Ovary (tissue), 9 donors: ENCODE results near the gene BIRC6. TPM values are rescaled to one million over a fixed set of nuclear protein-coding genes. Genes with fewer than 3 reads are reported as not detected.

ENCODE experiments used
- DNase-seq, 5 donors: peaks; one replicate each; pipeline ENCODE4 v3.0.0-alpha.2; 2019 to 2020
- H3K27ac ChIP-seq, 2 donors: fragments of 200-600 bp; one replicate each; pipeline versions ENCODE4 v1.5.1 to v1.8.0; 2019 to 2022
- H3K27me3 ChIP-seq: fragments of 200-600 bp; one replicate; pipeline ENCODE4 v1.8.0; 2022
- H3K36me3 ChIP-seq: fragments of 200-600 bp; sonication (generic); one replicate; pipeline ENCODE4 v1.5.1; 2019
- H3K4me1 ChIP-seq: one replicate; pipeline ENCODE4 v1.8.1; 2013; ENCODE audit warnings: mild to moderate bottlenecking, moderate library complexity; ENCODE audit not compliant: insufficient read depth
- H3K4me3 ChIP-seq: fragments of 200-600 bp; sonication (generic); one replicate; pipeline ENCODE4 v1.5.1; 2017
- H3K9me3 ChIP-seq, 2 donors: fragments of 200-600 bp in 1 of 2; sonication (generic) in 1 of 2; one replicate each; pipeline versions ENCODE4 v1.5.1 to v1.8.1; 2013 to 2019; ENCODE audit warnings: mild to moderate bottlenecking in 1 of 2, moderate library complexity in 1 of 2
- EP300 ChIP-seq: sonication (generic); formaldehyde crosslinking; IDR thresholded peaks from one replicate; pipeline ENCODE4 v1.6.1; 2017; ENCODE audit warnings: antibody characterized with exemption
- POLR2A ChIP-seq: fragments of 450-650 bp; IDR thresholded peaks from one replicate; pipeline ENCODE4 v1.6.1; 2017; ENCODE audit warnings: antibody characterized with exemption, mild to moderate bottlenecking, moderate library complexity
- WGBS, 3 donors: extraction: QIAGEN DNeasy Blood & Tissue Kit in 1 of 3; methylation state at CpG; one replicate each; pipeline versions ENCODE4 v1.1.5 to v1.1.7; 2013 to 2017; 5-methylcytosine and 5-hydroxymethylcytosine counted together
- intact Hi-C, 4 donors: fragments of 100-400 bp; cut with DNase I; formaldehyde crosslinking; loops; one replicate each; pipeline versions ENCODE4 v1.11.0 to v1.15.1; 2022 to 2023
- polyA plus RNA-seq, 2 donors: library from polyadenylated mRNA; stranded (reverse); fragments of 200-250 nt in 1 of 2; fragments of 350-450 nt in 1 of 2; fragmentation: Illumina TruSeq in 1 of 2; extraction: RNeasy Lipid Tissue Mini Kit (QIAGEN cat#74804) in 1 of 2; gene quantifications; one replicate each; pipeline ENCODE4 v1.2.3, GENCODE V29; 2013 to 2014
- total RNA-seq, 7 donors: library from RNA; depleted of rRNA in 2 of 7; stranded (reverse); fragments of >200 nt in 2 of 7; fragmentation: NEBNext Ultra II Directional in 3 of 7; extraction: Animal tissue kit (Norgen Biotek cat#: 25700) in 3 of 7; gene quantifications; one replicate each; pipeline versions ENCODE4 v1.1.0 to v1.2.4, GENCODE V29; 2016 to 2023
- TF ChIP-seq, protein P1 (sequence below), 3 donors: fragments of 450-650 bp in 2 of 3; fragments of 200-600 bp in 1 of 3; IDR thresholded peaks; one replicate each; pipeline versions ENCODE4 v1.5.1 to v1.8.0; 2016 to 2022; ENCODE audit warnings: antibody characterized with exemption in 3 of 3, mild to moderate bottlenecking in 1 of 3
- donor health status: DM: no; HTN: no; CAD: no; lungs with moderate emphysema.
- donor health status: DM: no; HTN: no; CAD: no.
- donor health status: Bipolar disorder and iron deficiency.
- donor health status: DM: yes; HTN: yes; CAD: no.
- donor health status: DM: no; HTN: no; CAD: no.
- donor health status: DM: yes; HTN: yes; CAD: no.

Gene BIRC6
- total and polyA plus RNA-seq, 9 donors: 24.0 to 125 (median 92.2) TPM

GRCh38 chr2:32498306-32498705 lies 141.5 kb downstream of the BIRC6 start:
- Histone ChIP-seq H3K4me1 (no peaks in the 10 kb centered on the region), H3K4me3 (no peak overlapping the region), H3K9me3 (no peaks in the 10 kb centered on the region), H3K27ac (no peak overlapping the region), H3K27me3 (no peaks in the 10 kb centered on the region), H3K36me3 (no peaks in the 10 kb centered on the region)
- intact Hi-C loops: no loop called here
- 96 to 98% (median 96%) methylated on average over 6 of the region's 6 CpGs for WGBS, 3 donors
- TF ChIP-seq POLR2A (no peak), EP300 (no peak)
- TF ChIP-seq, protein P1, sequence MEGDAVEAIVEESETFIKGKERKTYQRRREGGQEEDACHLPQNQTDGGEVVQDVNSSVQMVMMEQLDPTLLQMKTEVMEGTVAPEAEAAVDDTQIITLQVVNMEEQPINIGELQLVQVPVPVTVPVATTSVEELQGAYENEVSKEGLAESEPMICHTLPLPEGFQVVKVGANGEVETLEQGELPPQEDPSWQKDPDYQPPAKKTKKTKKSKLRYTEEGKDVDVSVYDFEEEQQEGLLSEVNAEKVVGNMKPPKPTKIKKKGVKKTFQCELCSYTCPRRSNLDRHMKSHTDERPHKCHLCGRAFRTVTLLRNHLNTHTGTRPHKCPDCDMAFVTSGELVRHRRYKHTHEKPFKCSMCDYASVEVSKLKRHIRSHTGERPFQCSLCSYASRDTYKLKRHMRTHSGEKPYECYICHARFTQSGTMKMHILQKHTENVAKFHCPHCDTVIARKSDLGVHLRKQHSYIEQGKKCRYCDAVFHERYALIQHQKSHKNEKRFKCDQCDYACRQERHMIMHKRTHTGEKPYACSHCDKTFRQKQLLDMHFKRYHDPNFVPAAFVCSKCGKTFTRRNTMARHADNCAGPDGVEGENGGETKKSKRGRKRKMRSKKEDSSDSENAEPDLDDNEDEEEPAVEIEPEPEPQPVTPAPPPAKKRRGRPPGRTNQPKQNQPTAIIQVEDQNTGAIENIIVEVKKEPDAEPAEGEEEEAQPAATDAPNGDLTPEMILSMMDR (IDR thresholded peaks at IDR 0.05): no peak
- DNase-seq: no peak

DNA sequence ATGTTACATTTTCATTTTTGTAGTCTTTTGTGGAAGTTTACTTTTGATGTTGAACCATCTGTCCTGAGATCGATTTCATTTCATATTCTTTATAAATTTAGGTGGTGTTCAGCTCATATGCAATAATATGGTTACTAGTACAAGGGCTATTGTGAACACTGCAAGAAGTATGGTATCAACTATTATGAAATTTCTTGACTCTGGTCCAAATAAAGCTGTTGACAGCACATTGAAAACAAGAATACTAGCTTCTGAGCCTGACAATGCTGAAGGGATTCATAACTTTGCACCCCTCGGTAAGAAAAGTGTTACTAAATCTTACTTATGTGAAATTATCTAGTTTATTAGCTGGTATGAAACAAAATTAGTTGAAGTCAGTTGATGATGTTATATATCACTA lies 146.1 kb downstream of the BIRC6 start:
- Histone ChIP-seq H3K27me3 (no peaks in the 10 kb centered on the region), H3K27ac (no peak overlapping the region), H3K4me3 (no peak overlapping the region), H3K4me1 (no peaks in the 10 kb centered on the region), H3K36me3 (no peaks in the 10 kb centered on the region), H3K9me3 (no peaks in the 10 kb centered on the region)
- DNase-seq: no peak
- TF ChIP-seq, protein P1 (IDR thresholded peaks at IDR 0.05): no peak
- TF ChIP-seq POLR2A: no peak
- no peak for TF ChIP-seq EP300
- intact Hi-C loops: no loop called here
- 95 to 97% (median 95%) methylated on average over 2 of the region's 2 CpGs for WGBS, 3 donors

GRCh38 chr2:32504877-32505478 lies 148.2 kb downstream of the BIRC6 start:
- Histone ChIP-seq H3K27ac (no peak overlapping the region), H3K27me3 (no peaks in the 10 kb centered on the region), H3K36me3 (no peaks in the 10 kb centered on the region), H3K9me3 (no peaks in the 10 kb centered on the region), H3K4me3 (no peak overlapping the region), H3K4me1 (no peaks in the 10 kb centered on the region)
- WGBS, 3 donors: 97 to 98% (median 98%) methylated on average over 3 of the region's 3 CpGs
- no peak for TF ChIP-seq EP300
- TF ChIP-seq POLR2A: no peak
- TF ChIP-seq, protein P1 (IDR thresholded peaks at IDR 0.05): no peak
- intact Hi-C loops: no loop called here
- DNase-seq: no peak

DNA sequence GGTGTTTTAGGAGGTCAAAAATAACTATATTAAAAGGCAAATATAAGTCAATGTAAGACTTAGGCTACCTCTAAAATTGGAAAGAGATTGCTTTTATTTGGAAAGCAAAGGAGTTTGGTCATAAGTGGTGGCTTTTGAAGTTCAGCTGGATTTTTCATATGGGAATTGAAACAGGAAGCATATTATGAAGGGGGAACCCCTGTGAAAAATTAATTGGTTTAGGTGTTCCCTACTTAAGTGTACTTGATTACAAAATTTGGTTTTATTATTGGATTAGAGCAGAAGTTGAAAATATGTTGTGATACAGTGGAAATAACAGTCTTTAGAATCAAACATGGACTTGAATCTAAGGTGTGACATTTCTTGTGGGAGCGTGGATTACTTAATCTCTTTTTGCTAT lies 149.6 kb downstream of the BIRC6 start:
- H3K4me3 ChIP-seq: no peak overlapping the region
- no peaks in the 10 kb centered on the region for H3K4me1 ChIP-seq
- no peak overlapping the region for H3K27ac ChIP-seq
- TF ChIP-seq EP300: no peak
- TF ChIP-seq, protein P1 (IDR thresholded peaks at IDR 0.05): no peak
- TF ChIP-seq POLR2A: no peak
- H3K27me3 ChIP-seq: no peaks in the 10 kb centered on the region
- H3K9me3 ChIP-seq: no peaks in the 10 kb centered on the region
- intact Hi-C loops: no loop called here
- no peaks in the 10 kb centered on the region for H3K36me3 ChIP-seq
- 95 to 100% (median 95%) methylated on average over 1 of the region's 1 CpG for WGBS, 3 donors
- no peak for DNase-seq
